HG02759 (cell line): ENCODE data around the gene PRICKLE2.

Experiments used
- ATAC-seq: cut with Tn5 transposase; IDR thresholded peaks from one replicate; pipeline ENCODE4 v1.9.1; 2021; ENCODE audit warnings: mild to moderate bottlenecking, moderate library complexity; ENCODE audit not compliant: unreplicated experiment

Gene PRICKLE2

DNA sequence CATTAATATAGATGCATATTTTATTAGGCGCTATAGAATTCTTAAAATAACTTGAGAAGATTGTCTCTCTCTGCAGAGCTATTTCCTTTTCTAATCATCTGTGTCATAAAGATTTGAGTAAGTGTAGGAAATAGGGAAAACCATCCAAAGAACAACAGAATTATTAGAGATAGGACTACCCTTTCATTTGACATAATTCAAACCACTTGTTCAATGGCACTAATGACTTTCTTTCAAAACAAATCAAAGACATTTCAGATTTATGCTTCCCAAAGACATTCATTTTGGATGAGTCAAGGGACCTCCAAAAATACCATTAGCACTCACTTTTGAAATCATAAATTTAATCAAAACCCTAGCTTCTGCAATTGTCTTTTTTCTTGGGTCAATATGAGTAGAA lies 29.5 kb downstream of the PRICKLE2 start:
- no peak for ATAC-seq

DNA sequence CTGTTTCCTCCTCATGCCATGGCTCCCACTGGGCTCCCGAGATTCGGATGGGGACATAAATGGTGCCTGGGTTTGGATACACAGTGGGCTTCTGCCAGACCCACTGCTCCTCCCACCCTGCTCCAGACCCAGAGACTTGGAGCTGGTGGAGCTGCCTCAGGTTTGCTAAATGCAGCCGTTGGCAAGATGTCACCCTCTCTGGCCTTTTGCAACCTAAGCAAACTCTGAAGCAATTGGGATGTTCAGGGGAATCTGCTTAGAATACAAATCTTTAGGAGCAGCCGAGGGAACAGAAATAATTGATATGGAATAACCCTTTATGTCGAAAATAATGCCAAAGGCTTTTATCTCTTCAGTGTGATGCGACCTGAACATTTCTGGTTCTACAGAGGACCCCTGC lies 33.4 kb downstream of the PRICKLE2 start:
- ATAC-seq: no peak

DNA sequence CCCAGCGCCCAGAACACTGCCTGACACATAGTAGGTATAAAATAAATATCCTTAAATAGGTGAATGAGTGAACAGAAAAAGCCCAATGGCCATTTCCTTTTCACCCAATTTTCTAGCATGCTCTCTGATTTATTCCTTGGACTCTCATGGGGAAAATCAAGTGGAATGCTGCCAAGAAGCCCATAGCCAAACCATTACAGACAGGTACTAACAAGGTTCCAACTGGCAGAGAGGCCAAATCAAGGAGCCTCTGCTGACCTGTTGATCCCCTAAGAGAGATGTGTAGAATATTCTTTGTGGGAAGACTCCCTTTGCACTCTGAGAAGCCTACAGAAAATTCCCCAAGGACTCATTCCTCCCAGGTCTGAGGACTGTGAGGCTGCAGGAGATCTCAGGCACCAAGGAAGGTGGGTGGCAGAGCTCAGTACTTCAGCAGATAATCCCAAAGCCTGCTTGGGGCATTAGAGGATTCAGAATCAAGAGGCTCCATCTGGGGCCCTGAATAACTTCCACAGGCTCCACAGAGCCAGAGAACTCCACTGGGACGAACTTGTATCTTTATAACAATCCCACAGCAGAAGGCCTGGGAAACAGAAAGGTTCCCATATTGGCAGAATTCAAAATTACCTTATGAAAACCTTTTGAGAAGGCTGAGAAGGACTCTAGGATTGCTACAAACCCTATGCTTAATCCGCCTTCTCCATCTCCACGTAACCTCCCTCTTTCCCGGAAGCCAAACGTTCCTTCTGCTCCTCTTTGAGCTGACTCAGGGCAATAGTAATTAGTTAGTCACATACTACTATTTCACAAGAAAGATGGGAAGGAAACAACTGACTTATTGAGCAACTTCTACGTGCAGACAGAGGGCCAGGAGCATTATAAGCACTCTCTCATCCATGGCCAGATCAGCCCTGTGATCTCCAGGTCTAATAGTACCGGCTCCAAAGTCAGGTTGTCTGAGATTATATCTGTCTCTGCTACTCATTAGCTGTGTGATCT lies 34.5 kb downstream of the PRICKLE2 start:
- ATAC-seq: no peak

DNA sequence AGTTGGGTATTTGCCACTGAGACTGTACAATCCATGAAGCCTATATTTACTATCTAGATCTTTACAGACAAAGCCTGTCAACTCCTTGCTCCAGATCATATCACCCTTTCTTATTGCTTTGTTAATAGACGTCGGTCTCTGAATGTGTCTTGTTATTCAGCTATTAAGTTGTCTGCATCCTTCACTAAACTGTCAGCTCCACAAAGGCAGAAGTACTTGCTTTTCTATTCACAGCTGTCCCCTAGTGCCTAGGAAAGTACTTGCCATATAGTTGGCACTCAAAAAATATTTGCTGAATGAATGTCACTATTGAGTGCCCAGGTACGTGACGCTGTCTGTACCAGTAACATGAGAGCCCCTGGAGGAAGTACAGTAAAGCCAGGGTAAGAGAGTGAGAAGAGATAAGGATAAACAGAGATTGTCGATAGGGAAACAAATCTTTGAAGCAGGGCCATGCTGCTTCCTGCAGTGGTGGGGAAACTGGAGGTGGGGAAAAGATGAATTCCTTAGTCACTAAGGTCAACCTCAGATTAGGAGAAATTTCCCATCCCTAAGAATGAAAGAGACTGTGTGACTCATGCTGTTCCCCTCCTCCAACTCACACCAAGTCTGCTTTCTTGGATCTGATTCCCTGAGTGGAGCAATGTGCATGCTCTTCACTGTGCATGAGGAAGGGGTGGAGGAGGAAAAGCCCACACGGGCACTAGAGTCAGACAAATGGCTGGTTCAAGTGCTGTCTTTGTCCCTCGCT lies 36.3 kb downstream of the PRICKLE2 start:
- ATAC-seq: no peak

DNA sequence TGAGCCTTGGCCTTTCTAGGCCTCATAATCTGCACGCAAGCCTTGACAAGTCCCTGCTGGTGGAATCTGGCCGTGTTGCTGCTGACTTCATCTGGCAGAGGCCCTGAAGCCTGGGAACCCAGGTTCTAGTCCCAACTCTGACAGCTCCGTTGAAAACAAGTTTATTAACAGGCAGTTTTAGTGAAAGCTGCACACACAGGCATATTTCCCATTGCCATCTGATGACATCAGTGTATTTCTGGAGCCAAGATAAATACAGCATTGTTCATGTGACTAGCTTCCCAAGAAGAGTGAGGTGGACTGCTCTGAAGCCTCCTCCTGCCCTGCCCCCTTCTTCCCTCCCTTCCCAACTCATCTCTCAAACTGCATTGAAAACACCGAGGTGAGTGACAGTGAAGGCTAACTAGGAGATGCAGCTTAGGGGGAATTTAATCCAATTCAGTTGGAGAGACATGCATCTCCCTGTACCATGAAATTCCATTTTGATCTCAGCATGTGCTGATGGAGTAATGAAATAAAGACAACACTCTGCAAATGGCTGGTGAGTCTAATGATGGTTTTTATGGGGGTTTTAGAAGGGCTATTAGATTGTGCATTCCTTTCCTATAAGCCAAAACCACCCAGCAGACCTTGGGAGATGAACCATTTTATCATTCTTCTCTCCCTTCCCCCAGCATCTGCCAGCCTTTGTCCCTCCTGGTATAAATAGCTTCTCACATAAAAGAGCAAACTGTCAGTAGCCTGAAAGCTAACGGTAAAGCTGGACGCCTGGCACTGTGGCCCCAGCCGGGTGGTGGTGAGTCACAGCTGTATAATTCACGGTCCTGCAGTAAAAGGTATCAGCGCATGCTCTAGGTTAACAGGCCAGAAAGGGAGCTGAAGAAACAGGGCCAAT lies 38.0 kb downstream of the PRICKLE2 start:
- ATAC-seq: no peak

DNA sequence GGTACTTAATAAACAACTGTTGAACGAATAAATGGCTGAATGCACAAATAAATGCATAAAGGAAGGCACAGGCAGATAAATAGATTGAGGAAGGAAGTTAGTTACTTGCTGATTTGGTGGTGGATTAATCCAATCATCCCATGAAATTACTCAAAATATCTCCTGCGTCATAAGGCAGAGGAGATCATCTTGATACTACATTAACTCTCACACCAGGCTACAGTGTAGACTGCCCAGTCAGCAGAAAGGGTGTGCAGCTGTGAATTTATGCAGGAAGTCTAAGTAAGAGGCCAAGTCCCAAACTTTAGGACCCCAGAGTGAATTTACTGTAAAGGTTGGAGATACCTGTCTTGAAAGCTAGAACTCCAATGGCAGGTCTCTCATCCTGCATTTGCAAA lies 38.6 kb downstream of the PRICKLE2 start:
- no peak for ATAC-seq

DNA sequence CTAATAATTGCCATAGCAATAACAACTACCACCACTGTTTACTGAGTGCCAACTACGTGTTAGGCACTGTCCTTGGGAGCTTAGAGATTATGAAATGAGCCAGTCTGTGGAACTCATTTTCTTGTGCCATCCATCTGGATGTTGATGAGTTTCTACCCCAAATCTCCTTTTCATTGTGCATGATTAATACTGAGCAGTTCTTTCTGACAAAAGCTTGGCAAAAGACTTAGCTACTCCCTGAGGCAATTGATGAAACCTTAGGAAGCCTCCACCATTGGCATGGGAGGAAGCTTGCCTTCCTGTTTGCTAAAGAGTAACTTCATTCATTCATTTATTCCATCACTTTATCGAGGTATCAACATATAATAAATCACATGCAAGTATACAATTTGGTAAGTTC lies 39.8 kb downstream of the PRICKLE2 start:
- no peak for ATAC-seq

DNA sequence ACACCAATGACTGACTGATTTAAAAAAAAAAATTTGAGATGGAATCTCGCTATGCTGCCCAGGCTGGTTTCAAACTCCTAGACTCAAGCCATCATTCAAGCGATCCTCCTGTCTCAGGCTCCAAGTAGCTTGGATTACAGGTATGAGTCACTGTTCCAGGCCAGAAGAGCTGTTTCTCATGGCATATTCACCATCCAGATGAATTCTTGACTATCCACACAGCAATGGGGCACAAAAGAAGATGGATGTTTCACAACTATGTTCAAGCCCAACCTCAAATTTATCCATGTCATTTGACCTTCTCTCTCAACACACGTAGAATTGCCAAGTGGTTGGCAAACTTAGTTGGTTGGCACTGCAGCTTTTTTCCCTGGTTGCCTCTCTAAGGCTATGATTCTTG lies 40.6 kb downstream of the PRICKLE2 start:
- ATAC-seq: no peak

DNA sequence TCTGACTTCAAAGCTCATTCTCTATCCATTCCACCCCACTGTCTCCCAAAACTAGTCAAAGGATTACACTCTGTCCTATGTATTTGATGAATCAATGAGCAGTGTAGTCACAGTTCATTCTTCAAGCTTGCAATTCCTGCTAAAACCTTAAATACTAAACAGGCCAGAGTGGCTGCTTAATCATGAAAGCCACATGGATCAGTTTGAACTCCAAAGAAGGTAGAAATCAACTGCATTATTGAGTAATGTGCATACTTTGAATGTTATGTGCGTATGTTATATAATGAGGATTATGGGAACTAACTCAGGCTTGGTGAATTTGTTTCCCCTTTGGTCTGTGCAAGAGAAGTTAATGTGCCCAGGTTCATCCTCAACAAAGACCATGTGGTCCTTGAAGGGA lies 45.4 kb downstream of the PRICKLE2 start:
- ATAC-seq: no peak

DNA sequence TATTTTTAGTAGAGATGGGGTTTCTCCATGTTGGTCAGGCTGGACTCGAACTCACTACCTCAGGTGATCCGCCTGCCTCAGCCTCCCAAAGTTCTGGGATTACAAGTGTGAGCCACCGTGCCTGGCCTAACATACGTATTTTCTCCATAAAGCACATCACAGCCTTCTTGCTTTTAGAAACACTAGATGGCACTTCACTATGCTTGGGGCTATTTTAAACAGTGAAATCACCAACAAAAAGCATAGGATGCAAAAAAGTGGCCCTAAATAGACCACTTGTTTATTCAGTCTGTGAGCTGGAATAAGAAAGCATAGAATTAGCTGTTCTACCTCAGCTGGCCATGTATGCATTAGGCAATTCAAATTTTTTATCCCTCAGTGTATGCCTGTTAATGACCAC lies 46.0 kb downstream of the PRICKLE2 start:
- no peak for ATAC-seq

DNA sequence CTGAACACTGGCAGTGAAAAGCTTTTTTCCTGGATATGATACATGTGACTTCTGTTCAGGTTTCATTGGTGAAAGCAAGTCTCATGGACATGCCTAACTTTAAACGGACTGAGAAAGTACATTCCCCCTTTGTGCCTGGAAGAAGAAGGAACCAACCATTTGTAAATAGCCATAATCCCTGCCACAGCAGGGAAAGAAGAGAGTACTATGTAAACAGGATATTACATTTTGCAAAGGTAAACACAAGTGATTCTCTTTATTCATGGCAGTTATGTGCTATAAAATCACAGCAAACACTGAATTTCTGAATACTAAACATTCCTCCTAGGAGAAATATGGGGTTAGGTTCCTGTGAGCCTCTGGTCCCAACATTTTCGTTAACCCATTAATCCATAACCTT lies 46.8 kb downstream of the PRICKLE2 start:
- no peak for ATAC-seq

DNA sequence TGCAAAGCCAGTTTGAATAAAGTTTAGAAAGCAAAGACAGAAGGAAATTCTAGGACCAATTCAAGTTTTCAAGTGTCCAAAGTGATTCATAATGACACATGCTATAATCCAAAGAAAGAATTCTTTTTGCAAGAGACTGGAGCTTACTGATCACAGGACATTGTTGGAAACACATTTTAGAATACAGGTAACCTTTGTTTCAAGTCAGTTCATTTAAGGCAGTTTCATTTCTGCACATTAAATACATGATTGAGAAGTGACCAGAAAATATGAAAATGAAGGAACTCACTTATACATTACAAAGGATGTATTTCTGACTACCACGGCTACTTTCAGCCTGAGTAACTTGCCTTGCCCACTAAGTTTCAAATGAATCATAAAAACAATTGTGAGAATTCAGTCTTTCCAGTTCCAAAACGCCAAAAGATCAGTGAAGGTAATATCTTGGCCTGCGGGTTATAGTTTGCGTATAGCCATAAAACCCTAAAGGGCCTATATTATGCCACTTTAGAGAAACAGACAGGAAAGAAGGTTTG lies 48.7 kb downstream of the PRICKLE2 start:
- ATAC-seq: no peak

DNA sequence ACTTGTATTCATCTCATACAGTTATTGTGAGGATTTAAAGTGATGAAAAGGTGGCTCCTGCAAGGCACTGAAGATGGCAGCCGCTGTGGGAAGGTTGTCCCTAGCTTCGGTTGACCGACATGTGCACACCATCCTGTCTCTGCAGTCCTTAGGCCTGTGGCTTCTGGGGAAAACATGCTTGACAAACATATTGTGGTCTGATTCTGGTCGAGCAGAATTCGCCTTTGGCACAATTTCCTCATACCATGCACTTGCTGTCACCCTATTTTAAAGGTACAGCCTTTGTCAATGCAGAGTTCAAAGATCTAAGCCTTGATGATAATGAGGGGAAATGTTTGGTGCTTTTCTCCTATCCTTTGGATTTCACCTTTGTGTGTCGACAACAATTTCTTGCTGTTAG lies 50.9 kb downstream of the PRICKLE2 start:
- ATAC-seq: no peak

DNA sequence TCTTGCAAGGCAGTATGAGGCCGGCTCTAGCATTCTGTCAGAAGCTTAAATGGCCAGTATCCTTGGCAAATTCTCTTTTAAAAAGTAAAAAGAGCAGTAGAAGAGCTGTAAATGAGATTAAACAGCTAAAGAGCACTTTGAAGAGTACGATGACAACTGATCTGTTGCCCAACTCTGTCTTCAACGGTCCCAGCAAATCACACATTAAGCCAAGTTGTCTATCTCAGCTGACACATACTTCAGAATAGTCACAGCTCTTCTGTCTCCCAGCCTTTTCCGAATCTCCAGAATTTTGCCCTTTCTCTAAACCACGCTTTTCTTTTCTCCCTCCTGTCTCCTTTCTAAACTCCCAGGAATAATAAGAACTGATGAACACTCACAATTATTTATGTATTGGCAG lies 51.7 kb downstream of the PRICKLE2 start:
- ATAC-seq: no peak

DNA sequence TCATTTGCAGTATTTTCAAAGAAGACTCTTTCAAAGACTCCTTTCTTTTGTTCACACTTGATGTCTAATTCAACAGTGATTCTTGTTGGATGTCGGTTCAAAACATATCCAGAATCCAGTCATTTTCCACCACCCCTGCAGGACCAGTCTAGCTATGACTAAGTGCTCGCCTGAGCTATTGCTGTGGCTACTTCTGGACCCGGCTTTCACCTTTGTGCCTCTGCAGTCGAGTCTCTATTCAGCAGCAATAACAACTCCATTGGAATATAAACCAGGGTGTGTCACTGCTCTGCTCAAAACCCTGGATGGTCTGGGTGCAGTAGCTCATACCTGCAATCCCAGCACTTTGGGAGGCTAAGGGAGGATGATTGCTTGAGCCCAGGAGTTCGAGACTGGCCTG lies 55.0 kb downstream of the PRICKLE2 start:
- no peak for ATAC-seq

DNA sequence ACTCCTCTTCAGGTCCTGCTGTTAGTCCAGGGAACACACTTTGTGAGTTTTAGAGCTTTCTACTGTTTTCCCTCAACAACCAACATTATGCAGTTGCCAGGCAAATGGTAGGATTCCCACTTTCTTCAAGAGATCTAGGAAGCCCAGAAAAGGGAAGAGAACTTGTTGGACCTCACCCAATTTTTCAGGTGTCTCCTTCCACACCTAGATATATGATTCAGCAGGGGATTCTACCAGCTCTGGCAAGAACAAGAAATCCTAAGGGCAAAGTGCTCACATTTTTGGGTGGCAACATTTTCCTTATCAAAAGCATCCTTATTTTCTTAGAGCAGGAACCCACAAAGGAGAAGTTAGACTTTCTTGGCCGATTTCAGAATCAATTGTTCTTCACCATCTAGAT lies 57.4 kb downstream of the PRICKLE2 start:
- no peak for ATAC-seq

DNA sequence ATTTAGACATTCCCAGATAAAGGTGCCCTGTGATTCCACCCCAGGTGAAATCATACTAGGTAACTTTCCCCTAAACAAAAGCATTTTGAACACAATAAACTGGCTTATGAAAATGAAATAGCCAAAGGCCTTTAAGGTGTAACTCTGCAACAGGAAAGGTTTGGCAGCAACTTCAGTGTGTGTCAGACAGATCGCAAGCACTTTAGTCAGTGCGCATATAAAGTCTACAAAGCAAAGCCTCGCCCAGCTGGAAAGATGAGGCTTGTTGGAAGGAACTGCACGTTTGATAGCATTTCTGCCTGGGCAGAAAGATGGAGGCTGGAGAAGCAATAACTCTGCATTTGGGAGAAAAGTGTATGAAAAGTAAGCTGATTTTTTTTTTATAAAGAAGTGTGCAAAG lies 57.9 kb downstream of the PRICKLE2 start:
- no peak for ATAC-seq

DNA sequence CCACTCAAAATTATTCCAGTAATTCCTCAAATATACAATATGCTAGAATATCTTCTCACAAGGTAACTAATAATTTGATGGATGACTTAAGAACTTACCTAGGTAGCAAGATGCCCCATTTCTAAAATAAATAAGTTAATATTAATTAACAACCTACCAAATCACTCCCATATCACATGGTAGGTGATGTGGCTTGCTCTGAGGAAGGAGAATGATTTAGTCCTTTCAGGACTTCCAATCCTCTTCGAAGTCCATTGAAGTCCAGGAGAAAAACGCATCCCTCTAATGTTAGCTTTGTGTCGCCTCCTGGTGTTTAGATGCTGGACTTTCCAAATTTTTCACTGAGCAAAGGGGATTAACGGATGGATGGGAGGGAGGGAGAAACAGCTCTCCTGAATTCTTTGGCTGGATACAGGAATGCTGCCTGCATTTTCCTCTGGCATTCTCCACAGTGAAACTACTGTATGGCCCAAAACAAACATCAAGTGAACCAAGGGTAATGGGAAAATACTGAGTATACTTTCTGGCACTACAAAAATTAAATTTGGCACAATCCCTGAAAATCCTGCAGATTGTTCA lies 58.6 kb downstream of the PRICKLE2 start:
- ATAC-seq: no peak

DNA sequence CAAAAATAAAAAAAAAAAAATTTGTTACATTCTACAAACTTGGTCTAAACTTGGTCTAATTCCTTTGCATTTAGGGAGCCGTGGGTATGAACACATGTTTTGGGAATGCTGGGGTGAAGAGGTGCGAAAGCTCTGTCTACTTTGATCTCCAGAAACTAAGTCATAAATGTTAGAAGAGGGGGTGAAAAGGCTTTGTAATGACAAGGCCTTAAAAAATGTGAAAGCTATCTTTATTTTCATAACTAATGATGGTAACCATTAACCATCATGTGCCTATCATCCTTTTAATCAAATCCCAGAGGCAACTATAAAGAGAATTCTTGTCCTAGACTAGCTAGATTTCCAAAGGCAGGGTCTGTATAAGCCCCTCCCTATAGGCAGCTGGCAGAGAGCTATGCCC lies 60.9 kb downstream of the PRICKLE2 start:
- no peak for ATAC-seq

DNA sequence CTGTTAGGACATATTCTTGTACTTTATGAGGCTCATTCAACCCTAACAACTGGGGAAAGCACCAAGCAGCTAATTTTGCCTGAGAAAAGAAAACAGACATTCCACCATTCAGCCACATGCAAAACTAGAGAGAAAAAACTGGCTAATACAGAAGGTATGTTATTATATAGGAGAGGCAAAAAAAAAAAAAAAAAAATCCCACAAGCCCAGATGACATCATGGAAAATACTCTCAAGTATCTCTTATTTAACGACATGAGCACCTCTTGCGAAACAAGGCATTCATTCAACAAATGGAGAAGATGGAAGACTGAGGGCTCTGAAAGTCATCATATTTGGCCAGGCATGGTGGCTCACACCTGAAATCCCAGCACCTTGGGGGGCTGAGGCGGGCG lies 61.5 kb downstream of the PRICKLE2 start:
- ATAC-seq: no peak
